Tibial nerve (tissue), 4 donors: ENCODE data around the gene MARVELD3. TPM values are rescaled to one million over a fixed set of nuclear protein-coding genes. Genes with fewer than 3 reads are reported as not detected.

Experiments used
- DNase-seq, 2 donors: peaks; one replicate each; pipeline ENCODE4 v3.0.0-alpha.2; 2019; ENCODE audit warnings: low spot score in 2 of 2
- H3K27ac ChIP-seq, 4 donors: fragments of 200-600 bp; sonication (generic) in 3 of 4; one replicate each; pipeline ENCODE4 v1.5.1; 2017 to 2019; ENCODE audit warnings: mild to moderate bottlenecking in 1 of 4
- H3K27me3 ChIP-seq, 2 donors: fragments of 200-600 bp; sonication (generic) in 1 of 2; one replicate each; pipeline versions ENCODE4 v1.5.1 to v1.6.0; 2017 to 2019
- H3K36me3 ChIP-seq, 3 donors: fragments of 200-600 bp; sonication (generic); one replicate each; pipeline ENCODE4 v1.5.1; 2018 to 2019
- H3K4me1 ChIP-seq, 4 donors: fragments of 200-600 bp; sonication (generic) in 3 of 4; one replicate each; pipeline ENCODE4 v1.5.1; 2017 to 2019
- H3K4me3 ChIP-seq, 4 donors: fragments of 200-600 bp; sonication (generic) in 3 of 4; one replicate each; pipeline ENCODE4 v1.5.1; 2017 to 2019; ENCODE audit warnings: mild to moderate bottlenecking in 1 of 4, moderate library complexity in 1 of 4
- H3K9me3 ChIP-seq, 4 donors: fragments of 200-600 bp; sonication (generic) in 3 of 4; one replicate each; pipeline ENCODE4 v1.5.1; 2017 to 2019
- CTCF ChIP-seq, 5 experiments: fragments of 200-600 bp in 3 of 5; fragments of 450-650 bp in 2 of 5; sonication (generic) in 3 of 5; IDR thresholded peaks; one replicate each; pipeline ENCODE4 v1.5.1; 2016 to 2019; ENCODE audit warnings: antibody characterized with exemption in 5 of 5, mild to moderate bottlenecking in 3 of 5, moderate library complexity in 2 of 5
- EP300 ChIP-seq, 2 donors: sonication (generic); formaldehyde crosslinking; IDR thresholded peaks; one replicate each; pipeline ENCODE4 v1.6.1; 2017; ENCODE audit warnings: antibody characterized with exemption in 2 of 2, mild to moderate bottlenecking in 1 of 2
- POLR2A ChIP-seq, 2 donors: fragments of 450-650 bp; IDR thresholded peaks; one replicate each; pipeline ENCODE4 v1.6.1; 2017; ENCODE audit warnings: antibody characterized with exemption in 2 of 2, mild to moderate bottlenecking in 2 of 2, moderate library complexity in 2 of 2
- WGBS, 2 donors: methylation state at CpG; one replicate each; pipeline ENCODE4 v1.1.5; 2018; 5-methylcytosine and 5-hydroxymethylcytosine counted together
- total RNA-seq, 4 donors: library from RNA; depleted of rRNA; stranded (reverse); fragments of >200 nt; gene quantifications; one replicate each; pipeline ENCODE4 v1.1.0, GENCODE V29; 2016

MARVELD3 gene
- total RNA-seq, 4 donors from 2014 or later: 0.60 TPM; not detected in 3

DNA sequence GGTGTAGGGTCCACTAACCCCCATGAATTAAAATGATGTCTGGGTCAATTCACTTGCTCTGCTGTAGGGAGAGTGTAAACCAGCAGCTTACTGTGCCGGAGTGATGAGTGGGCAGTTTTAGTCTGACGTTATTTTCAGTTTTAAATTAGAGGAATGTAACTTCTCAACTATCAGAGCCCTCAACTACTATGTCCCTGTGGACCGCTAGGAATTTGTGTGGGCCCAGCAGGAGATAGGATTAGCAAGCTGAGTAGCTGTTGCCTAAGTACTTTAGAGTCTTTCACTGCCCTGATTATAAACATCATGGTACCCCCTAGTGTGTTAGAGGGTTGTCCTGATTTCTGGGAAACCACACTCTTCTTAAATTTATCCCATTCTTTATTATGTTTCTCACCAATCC lies 11.4 kb downstream of the MARVELD3 start:
- peaks cover 0 to 16% (median 0%) of the 10 kb centered on the region in 3 donors for H3K36me3 ChIP-seq
- no peak for DNase-seq
- WGBS, 2 donors: 21 to 32% methylated on average over 3 of the region's 3 CpGs
- no peak for TF ChIP-seq EP300 (IDR thresholded peaks at IDR 0.05)
- no peak for TF ChIP-seq CTCF (IDR thresholded peaks at IDR 0.05)
- no peak for TF ChIP-seq POLR2A (IDR thresholded peaks at IDR 0.05)
- no peak overlapping the region for H3K4me3 ChIP-seq
- peak overlapping the region in 2 of 4 donors; percentile 19 to 48 for H3K27ac ChIP-seq
- no peaks in the 10 kb centered on the region for H3K4me1 ChIP-seq
- no peaks in the 10 kb centered on the region for H3K9me3 ChIP-seq
- no peaks in the 10 kb centered on the region for H3K27me3 ChIP-seq

DNA sequence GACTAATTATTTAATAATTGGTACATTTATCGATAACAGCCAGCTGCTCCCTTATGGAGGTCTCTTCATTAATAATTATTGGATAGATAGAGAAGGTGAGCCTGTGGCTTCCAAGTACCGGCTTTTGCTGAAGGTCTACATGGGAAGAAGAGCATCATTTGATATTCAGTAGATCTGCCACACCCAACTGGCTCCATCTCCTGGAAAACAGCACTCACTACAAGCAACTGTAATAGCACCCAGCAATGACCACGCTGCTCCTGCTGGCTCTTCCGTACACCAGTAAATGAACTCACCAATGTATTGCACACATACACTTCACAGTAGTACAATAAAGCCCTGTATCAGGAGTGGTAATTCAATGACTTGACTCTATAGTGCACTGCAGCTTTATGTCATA lies 19.5 kb downstream of the MARVELD3 start:
- no peak overlapping the region for H3K27ac ChIP-seq
- H3K4me1 ChIP-seq: no peaks in the 10 kb centered on the region
- peaks cover 0 to 56% (median 3%) of the 10 kb centered on the region in 3 donors for H3K36me3 ChIP-seq
- H3K4me3 ChIP-seq: no peak overlapping the region
- no peak for DNase-seq
- no peaks in the 10 kb centered on the region for H3K27me3 ChIP-seq
- WGBS, 2 donors: 71 to 75% methylated on average over 4 of the region's 4 CpGs
- no peaks in the 10 kb centered on the region for H3K9me3 ChIP-seq
- TF ChIP-seq EP300 (IDR thresholded peaks at IDR 0.05): no peak
- peak in 3 of 5 experiments; percentile 14 to 23 (median 22) for TF ChIP-seq CTCF (IDR thresholded peaks at IDR 0.05)

DNA sequence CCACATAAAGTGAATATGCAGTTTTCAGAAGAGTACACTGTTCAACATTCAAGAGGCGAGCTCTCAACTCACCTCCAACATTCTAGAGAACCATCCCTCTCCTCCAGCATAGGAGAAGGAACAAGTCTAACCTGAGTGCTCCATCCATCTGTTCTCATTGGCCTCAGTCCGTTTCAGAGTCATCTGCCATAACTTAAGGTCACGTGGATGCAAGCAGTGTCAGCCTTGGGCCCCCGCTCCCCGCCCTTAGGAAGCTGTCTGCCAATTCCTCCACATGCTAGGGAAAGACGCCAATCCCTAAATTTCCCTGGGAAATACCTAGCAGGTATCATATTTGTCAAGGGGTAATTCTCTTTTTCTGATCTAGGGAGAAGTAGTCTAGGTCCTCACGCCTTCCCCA lies 21.4 kb downstream of the MARVELD3 start:
- 79 to 81% methylated on average over 7 of the region's 7 CpGs for WGBS, 2 donors
- Histone ChIP-seq H3K4me1 (no peaks in the 10 kb centered on the region), H3K27ac (no peak overlapping the region), H3K36me3 (peaks cover 0 to 60% (median 3%) of the 10 kb centered on the region in 3 donors), H3K4me3 (no peak overlapping the region), H3K9me3 (no peaks in the 10 kb centered on the region), H3K27me3 (no peaks in the 10 kb centered on the region)
- TF ChIP-seq CTCF (IDR thresholded peaks at IDR 0.05) (no peak), EP300 (IDR thresholded peaks at IDR 0.05) (no peak), POLR2A (IDR thresholded peaks at IDR 0.05) (no peak)
- DNase-seq: no peak

- TF ChIP-seq CTCF (IDR thresholded peaks at IDR 0.05) (no peak), EP300 (IDR thresholded peaks at IDR 0.05) (no peak), POLR2A (IDR thresholded peaks at IDR 0.05) (no peak)
- H3K36me3 ChIP-seq: peaks cover 0 to 64% (median 3%) of the 10 kb centered on the region in 3 donors
- WGBS, 2 donors: 85 to 94% methylated on average over 2 of the region's 2 CpGs
These were observed 22.2 kb downstream of the MARVELD3 start for GRCh38 chr16:71648162-71648561.

DNA sequence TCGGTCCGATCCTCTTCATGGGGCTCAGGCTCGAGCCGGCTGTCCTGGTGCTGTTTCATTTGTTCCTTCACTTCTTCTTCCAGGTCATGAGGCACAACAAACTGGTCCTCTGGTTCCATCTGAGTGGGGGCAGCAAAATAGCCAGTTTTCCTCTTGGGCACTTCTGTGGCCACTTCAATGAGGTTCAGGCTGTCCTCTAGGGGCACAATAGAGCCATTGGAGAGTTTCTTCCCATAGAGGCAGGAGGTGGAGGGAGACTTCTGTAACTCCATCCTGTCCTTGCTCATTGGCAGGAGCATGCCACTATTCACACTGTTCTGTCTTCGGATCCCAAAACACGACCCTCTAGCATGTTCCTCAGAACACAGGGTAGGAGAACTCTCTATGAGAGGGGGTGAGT lies 22.9 kb downstream of the MARVELD3 start:
- TF ChIP-seq POLR2A (IDR thresholded peaks at IDR 0.05) (no peak), CTCF (IDR thresholded peaks at IDR 0.05) (peak in 1 of 5 experiments; percentile 10), EP300 (IDR thresholded peaks at IDR 0.05) (no peak)
- no peak for DNase-seq
- Histone ChIP-seq H3K27ac (no peak overlapping the region), H3K4me1 (no peaks in the 10 kb centered on the region), H3K36me3 (peaks cover 0 to 68% (median 3%) of the 10 kb centered on the region in 3 donors), H3K4me3 (no peak overlapping the region), H3K27me3 (no peaks in the 10 kb centered on the region), H3K9me3 (no peaks in the 10 kb centered on the region)
- WGBS, 2 donors: 78 to 89% methylated on average over 6 of the region's 6 CpGs

More at GRCh38 chr16:71648162-71648561, 22.2 kb downstream of the MARVELD3 start:
- Histone ChIP-seq H3K27me3 (no peaks in the 10 kb centered on the region), H3K4me3 (no peak overlapping the region), H3K4me1 (no peaks in the 10 kb centered on the region), H3K27ac (no peak overlapping the region), H3K9me3 (no peaks in the 10 kb centered on the region)
- no peak for DNase-seq
